HG03571 (cell line): ENCODE measurements around the gene TARBP1.
"Not testable (repeated sequence)": the region's sequence is repeated elsewhere in the genome, so short reads cannot be mapped to it uniquely, and the experiment has no call there.

ENCODE experiments used
- ATAC-seq: cut with Tn5 transposase; IDR thresholded peaks from one replicate; pipeline ENCODE4 v1.9.1; 2021; ENCODE audit not compliant: unreplicated experiment

TARBP1 gene

GRCh38 chr1:234437423-234438171 lies 41.4 kb downstream of the TARBP1 start:
- ATAC-seq, result no peak

GRCh38 chr1:234435620-234436019 lies 43.4 kb downstream of the TARBP1 start:
- no peak for ATAC-seq

GRCh38 chr1:234434706-234435105 lies 44.3 kb downstream of the TARBP1 start:
- ATAC-seq, result no peak

- ATAC-seq, result no peak
Observed at GRCh38 chr1:234433563-234434285, 45.3 kb downstream of the TARBP1 start.

GRCh38 chr1:234431255-234431654 lies 47.7 kb downstream of the TARBP1 start:
- ATAC-seq, result no peak

- no peak for ATAC-seq
Observed at GRCh38 chr1:234430691-234431090, 48.3 kb downstream of the TARBP1 start.

- ATAC-seq, result no peak
Observed at GRCh38 chr1:234429434-234429806, 49.6 kb downstream of the TARBP1 start.

- no peak for ATAC-seq
Observed at GRCh38 chr1:234427950-234428646, 50.9 kb downstream of the TARBP1 start.

GRCh38 chr1:234413990-234414389 lies 65.0 kb downstream of the TARBP1 start:
- ATAC-seq, result no peak

- no peak for ATAC-seq
Observed at GRCh38 chr1:234413485-234413884, 65.5 kb downstream of the TARBP1 start.

- ATAC-seq, result no peak
Observed at GRCh38 chr1:234412830-234413229, 66.1 kb downstream of the TARBP1 start.

GRCh38 chr1:234409328-234409727 lies 69.7 kb downstream of the TARBP1 start:
- ATAC-seq, result no peak

GRCh38 chr1:234408757-234409156 lies 70.2 kb downstream of the TARBP1 start:
- no peak for ATAC-seq

GRCh38 chr1:234406871-234407270 lies 72.1 kb downstream of the TARBP1 start:
- ATAC-seq, result no peak

GRCh38 chr1:234405676-234406075 lies 73.3 kb downstream of the TARBP1 start:
- ATAC-seq, result no peak

- ATAC-seq, result no peak
Observed at GRCh38 chr1:234402939-234403338, 76.0 kb downstream of the TARBP1 start.

- ATAC-seq, result no peak
Observed at GRCh38 chr1:234401658-234402057, 77.3 kb downstream of the TARBP1 start.

GRCh38 chr1:234400773-234401172 lies 78.2 kb downstream of the TARBP1 start:
- peak; percentile 49 for ATAC-seq

- not testable (repeated sequence) for ATAC-seq
Observed at GRCh38 chr1:234399515-234399914, 79.5 kb downstream of the TARBP1 start.

- peak; percentile 52 for ATAC-seq
Observed at GRCh38 chr1:234398849-234399381, 80.1 kb downstream of the TARBP1 start.

- ATAC-seq, result no peak
Observed at GRCh38 chr1:234397732-234398131, 81.2 kb downstream of the TARBP1 start.

GRCh38 chr1:234396871-234397270 lies 82.1 kb downstream of the TARBP1 start:
- no peak for ATAC-seq
